HEK293 (cell line): ENCODE data around the gene NHS.
A peak's percentile ranks its signal among the peaks of the same experiment; 100 is the strongest.

ENCODE experiments used
- CTCF ChIA-PET: fragments of 350-600 bp; formaldehyde crosslinking; extraction: SDS; loops from one replicate; lab custom pipeline; 2021; ENCODE audit warnings: antibody characterized with exemption; lab: Yijun Ruan, JAX
- POLR2A ChIA-PET: fragments of 300-600 bp; formaldehyde crosslinking; extraction: SDS; loops from one replicate; lab custom pipeline; 2020; ENCODE audit warnings: antibody characterized with exemption, inconsistent platforms; lab: Yijun Ruan, JAX
- H3K27ac ChIP-seq: fragments of 200-500 bp; sonication (Bioruptor generic); 2 replicates; pipeline ENCODE4 v1.5.1; 2014; ENCODE audit warnings: low read depth, low read length, control low read depth, inconsistent platforms; ENCODE audit errors: extremely low read depth
- H3K36me3 ChIP-seq, 2 experiments: fragments of 200-500 bp in 1 of 2; sonication (Bioruptor generic) in 1 of 2; 1 replicate in 1 of 2; 2 replicates in 1 of 2; pipeline ENCODE4 v1.5.1; 2014 to 2017; ENCODE audit warnings: inconsistent platforms in 2 of 2, low read length in 2 of 2; ENCODE audit not compliant: control insufficient read depth in 2 of 2, insufficient read depth in 1 of 2
- H3K4me1 ChIP-seq: fragments of 200-500 bp; sonication (Bioruptor generic); 2 replicates; pipeline ENCODE4 v1.5.1; 2014; ENCODE audit warnings: mild to moderate bottlenecking, low read length, inconsistent platforms; ENCODE audit not compliant: control insufficient read depth, insufficient read depth
- H3K4me3 ChIP-seq: 2 replicates; pipeline ENCODE4 v1.5.1; 2011; ENCODE audit warnings: low read depth, mild to moderate bottlenecking, control low read depth, low read length, moderate library complexity
- H3K9me3 ChIP-seq: fragments of 200-500 bp; sonication (Bioruptor generic); 2 replicates; pipeline ENCODE4 v1.5.1; 2014; ENCODE audit warnings: low read depth, low read length, inconsistent platforms; ENCODE audit not compliant: control insufficient read depth, insufficient read depth
- GLI2 ChIP-seq: fragments of 450-650 bp; formaldehyde crosslinking; IDR thresholded peaks from 2 replicates; pipeline ENCODE4; 2017; ENCODE audit warnings: missing biosample characterization, missing genetic modification characterization, low read depth, borderline replicate concordance
- OSR2 ChIP-seq: fragments of 450-650 bp; formaldehyde crosslinking; IDR thresholded peaks from 2 replicates; pipeline ENCODE4 v1.5.1; 2016; ENCODE audit warnings: missing biosample characterization, missing genetic modification characterization
- PBX3 ChIP-seq: sonication (generic); formaldehyde crosslinking; IDR thresholded peaks from 2 replicates; pipeline ENCODE4 v1.8.1; 2022; ENCODE audit warnings: mild to moderate bottlenecking, moderate library complexity, missing genetic modification reagents
- PRDM1 ChIP-seq: fragments of 450-650 bp; formaldehyde crosslinking; IDR thresholded peaks from 2 replicates; pipeline ENCODE4; 2016; ENCODE audit warnings: missing biosample characterization, missing genetic modification characterization
- YY2 ChIP-seq: fragments of 450-650 bp; formaldehyde crosslinking; IDR thresholded peaks from 2 replicates; pipeline ENCODE4 v1.5.1; 2016; ENCODE audit warnings: missing biosample characterization, missing genetic modification characterization
- ZBTB10 ChIP-seq: fragments of 450-650 bp; formaldehyde crosslinking; IDR thresholded peaks from 2 replicates; pipeline ENCODE4 v1.5.1; 2016; ENCODE audit warnings: missing biosample characterization, missing genetic modification characterization
- ZBTB17 ChIP-seq: fragments of 450-650 bp; formaldehyde crosslinking; IDR thresholded peaks from 2 replicates; pipeline ENCODE4 v1.5.1; 2016; ENCODE audit warnings: missing biosample characterization, missing genetic modification characterization
- ZBTB48 ChIP-seq: fragments of 450-650 bp; formaldehyde crosslinking; IDR thresholded peaks from 2 replicates; pipeline ENCODE4 v1.5.1; 2016; ENCODE audit warnings: missing biosample characterization, missing genetic modification characterization
- ZBTB6 ChIP-seq: fragments of 450-650 bp; formaldehyde crosslinking; IDR thresholded peaks from 2 replicates; pipeline ENCODE4 v1.5.1; 2017; ENCODE audit warnings: missing biosample characterization, missing genetic modification characterization
- ZFHX2 ChIP-seq: fragments of 450-650 bp; formaldehyde crosslinking; conservative IDR thresholded peaks from 2 replicates; pipeline ENCODE4 v1.5.1; 2016; ENCODE audit warnings: missing biosample characterization, missing genetic modification characterization
- ZNF18 ChIP-seq: fragments of 450-650 bp; formaldehyde crosslinking; IDR thresholded peaks from 2 replicates; pipeline ENCODE4 v1.5.1; 2016; ENCODE audit warnings: missing biosample characterization, missing genetic modification characterization
- ZNF211 ChIP-seq: fragments of 450-650 bp; formaldehyde crosslinking; IDR thresholded peaks from 2 replicates; pipeline ENCODE4 v1.5.1; 2016; ENCODE audit warnings: low read depth, missing biosample characterization, missing genetic modification characterization
- ZNF292 ChIP-seq: fragments of 450-650 bp; formaldehyde crosslinking; IDR thresholded peaks from 2 replicates; pipeline ENCODE4 v1.5.1; 2016; ENCODE audit warnings: low read depth, missing biosample characterization, missing genetic modification characterization, borderline replicate concordance
- ZNF37A ChIP-seq: fragments of 450-650 bp; IDR thresholded peaks from 2 replicates; pipeline ENCODE4 v1.5.1; 2018; ENCODE audit warnings: missing biosample characterization, missing genetic modification characterization
- ZNF416 ChIP-seq: fragments of 450-650 bp; formaldehyde crosslinking; IDR thresholded peaks from 2 replicates; pipeline ENCODE4 v1.5.1; 2016; ENCODE audit warnings: missing biosample characterization, missing genetic modification characterization
- ZNF433 ChIP-seq: fragments of 450-650 bp; formaldehyde crosslinking; IDR thresholded peaks from 2 replicates; pipeline ENCODE4 v1.5.1; 2016; ENCODE audit warnings: missing biosample characterization, missing genetic modification characterization, low read depth
- ZNF510 ChIP-seq: fragments of 450-650 bp; formaldehyde crosslinking; IDR thresholded peaks from 2 replicates; pipeline ENCODE4 v1.5.1; 2018; ENCODE audit warnings: mild to moderate bottlenecking, missing genetic modification characterization, missing biosample characterization; ENCODE audit not compliant: insufficient replicate concordance
- ZNF544 ChIP-seq: fragments of 450-650 bp; formaldehyde crosslinking; IDR thresholded peaks from 2 replicates; pipeline ENCODE4 v1.5.0; 2017; ENCODE audit warnings: missing biosample characterization, missing genetic modification characterization
- ZNF558 ChIP-seq: fragments of 450-650 bp; formaldehyde crosslinking; IDR thresholded peaks from 2 replicates; pipeline ENCODE4 v1.5.1; 2016; ENCODE audit warnings: missing biosample characterization, missing genetic modification characterization
- ZNF621 ChIP-seq: fragments of 450-650 bp; formaldehyde crosslinking; IDR thresholded peaks from 2 replicates; pipeline ENCODE4 v1.5.1; 2017; ENCODE audit warnings: missing biosample characterization, missing genetic modification characterization
- ZNF654 ChIP-seq: fragments of 450-650 bp; formaldehyde crosslinking; IDR thresholded peaks from 2 replicates; pipeline ENCODE4 v1.5.1; 2016; ENCODE audit warnings: low read depth, missing biosample characterization, missing genetic modification characterization
- ZNF670 ChIP-seq: fragments of 450-650 bp; formaldehyde crosslinking; IDR thresholded peaks from 2 replicates; pipeline ENCODE4 v1.5.1; 2016; ENCODE audit warnings: missing biosample characterization, missing genetic modification characterization, low read depth
- ZNF843 ChIP-seq: fragments of 450-650 bp; formaldehyde crosslinking; IDR thresholded peaks from 2 replicates; pipeline ENCODE4 v1.5.1; 2016; ENCODE audit warnings: missing biosample characterization, missing genetic modification characterization

Gene NHS

GRCh38 chrX:17588303-17588702 lies 213.3 kb downstream of the NHS start:
- POLR2A ChIA-PET: interaction anchor here (0.5 kb wide), 1 partner anchor 722 kb away, joined by 6 read pairs; no protein-coding TSS in a partner anchor
- H3K9me3 ChIP-seq: no peaks in the 10 kb centered on the region
- H3K4me1 ChIP-seq: no peaks in the 10 kb centered on the region
- H3K36me3 ChIP-seq: no peaks in the 10 kb centered on the region
- no peak for TF ChIP-seq ZNF670
- TF ChIP-seq PBX3: no peak
- no peak for TF ChIP-seq OSR2
- TF ChIP-seq ZFHX2 (tag by site-specific recombination): no peak
- TF ChIP-seq ZNF18 (tag by site-specific recombination): no peak
- no peak for TF ChIP-seq GLI2
- TF ChIP-seq PRDM1: no peak
- no peak for TF ChIP-seq ZNF416
- H3K27ac ChIP-seq: no peak overlapping the region
- H3K4me3 ChIP-seq: no peak overlapping the region
- CTCF ChIA-PET: interaction anchor here (1.0 kb wide), 1 partner anchor 346 kb away, joined by 4 read pairs; no protein-coding TSS in a partner anchor

- POLR2A ChIA-PET: interaction anchor here (0.7 kb wide), 1 partner anchor 45 kb away, joined by 3 read pairs; no protein-coding TSS in a partner anchor
- H3K27ac ChIP-seq: no peak overlapping the region
- no peaks in the 10 kb centered on the region for H3K9me3 ChIP-seq
- H3K4me3 ChIP-seq: no peak overlapping the region
- H3K4me1 ChIP-seq: 0 out of 2 replicates have a peak, but pooled peaks cover 2% of the 10 kb centered on the region
- no peaks in the 10 kb centered on the region for H3K36me3 ChIP-seq
- TF ChIP-seq ZNF544 (no peak), ZNF621 (no peak), ZNF654 (tag by site-specific recombination) (peak; percentile 59), YY2 (tag by site-specific recombination) (no peak), ZNF510 (tag by site-specific recombination) (no peak), ZBTB10 (tag by site-specific recombination) (no peak), ZNF843 (tag by site-specific recombination) (no peak), ZBTB48 (tag by site-specific recombination) (no peak), ZBTB6 (no peak), ZNF37A (tag by site-specific recombination) (no peak), ZNF433 (tag by site-specific recombination) (no peak), ZNF558 (no peak), ZNF211 (tag by site-specific recombination) (no peak), ZBTB17 (tag by site-specific recombination) (peak; percentile 46), ZNF292 (tag by site-specific recombination) (no peak)
- CTCF ChIA-PET: interaction anchor here (0.6 to 4.0 kb wide), 20 partner anchors 10 to 1784 kb away, joined by 3 to 36 read pairs (median 4); no protein-coding TSS in a partner anchor
Observed at GRCh38 chrX:17590892-17591740, 216.1 kb downstream of the NHS start.
